A673 (cell line): ENCODE data around the gene PARD3. TPM values are rescaled to one million over a fixed set of nuclear protein-coding genes. Genes with fewer than 3 reads are reported as not detected.

Experiments
- BruUV-seq: library from RNA; stranded (reverse); fragments of 400-500 nt; replicated peaks from 2 replicates; lab custom pipeline; 2021; lab: Mats Ljungman, UMichigan
- CTCF ChIA-PET: fragments of 300-600 bp; sonication (Branson Sonifier 250); formaldehyde crosslinking; loops from one replicate; lab custom pipeline; 2022; ENCODE audit warnings: antibody characterized with exemption; lab: Charles Lee
- POLR2A ChIA-PET: fragments of 300-600 bp; sonication (Branson Sonifier 250); formaldehyde crosslinking; loops from one replicate; lab custom pipeline; 2022; ENCODE audit warnings: antibody characterized with exemption; ENCODE audit not compliant: low non-redundant PET; lab: Charles Lee
- DNase-seq: peaks from one replicate; pipeline ENCODE4 v3.0.0-alpha.2; 2015; ENCODE audit warnings: low spot score
- H3K27ac ChIP-seq: fragments of 200-600 bp; sonication (generic); 2 replicates; pipeline ENCODE4 v1.5.1; 2016; ENCODE audit warnings: mixed run types, low read depth, mild to moderate bottlenecking, mixed read lengths, antibody characterized with exemption, low read length; ENCODE audit not compliant: poor library complexity, severe bottlenecking
- H3K27me3 ChIP-seq: fragments of 200-600 bp; sonication (generic); replicated peaks from 2 replicates; pipeline ENCODE4 v1.6.1; 2017; ENCODE audit warnings: mixed run types, low read depth, mild to moderate bottlenecking, mixed read lengths, antibody characterized with exemption, low read length; ENCODE audit not compliant: insufficient read depth, poor library complexity
- H3K36me3 ChIP-seq: fragments of 200-600 bp; sonication (generic); 2 replicates; pipeline ENCODE4 v1.6.1; 2016; ENCODE audit warnings: mixed run types, mild to moderate bottlenecking, mixed read lengths, antibody characterized with exemption, low read length; ENCODE audit not compliant: insufficient read depth, poor library complexity, severe bottlenecking
- H3K4me1 ChIP-seq: fragments of 200-600 bp; sonication (generic); 2 replicates; pipeline ENCODE4 v1.6.1; 2017; ENCODE audit warnings: mixed run types, mild to moderate bottlenecking, mixed read lengths, antibody characterized with exemption, low read length; ENCODE audit not compliant: insufficient read depth, poor library complexity, severe bottlenecking
- H3K4me3 ChIP-seq: fragments of 200-600 bp; sonication (generic); 2 replicates; pipeline ENCODE4 v1.5.1; 2016; ENCODE audit warnings: low read depth, mixed run types, mild to moderate bottlenecking, mixed read lengths, low read length; ENCODE audit not compliant: poor library complexity, severe bottlenecking
- H3K9me3 ChIP-seq: fragments of 200-600 bp; sonication (generic); 2 replicates; pipeline ENCODE4 v1.6.1; 2016; ENCODE audit warnings: mixed run types, low read depth, mild to moderate bottlenecking, mixed read lengths, antibody characterized with exemption, low read length; ENCODE audit not compliant: poor library complexity, severe bottlenecking
- EZH2 ChIP-seq: fragments of 200-600 bp; sonication (generic); IDR thresholded peaks from 2 replicates; pipeline ENCODE4 v1.6.1; 2017; ENCODE audit warnings: borderline replicate concordance, low read depth, mild to moderate bottlenecking, mixed read lengths, antibody characterized with exemption, low read length; ENCODE audit not compliant: poor library complexity, severe bottlenecking
- intact Hi-C: fragments of 100-400 bp; cut with micrococcal nuclease; formaldehyde crosslinking; loops from one replicate; pipeline ENCODE4 v1.10.0; 2022; ENCODE audit not compliant: unreplicated experiment
- total RNA-seq: library from RNA; stranded (reverse); gene quantifications from 2 replicates; pipeline ENCODE4 v1.2.3, GENCODE V29; 2021
- TF ChIP-seq, protein P1 (sequence below): fragments of 300-800, 200-600 bp; sonication (generic); conservative IDR thresholded peaks from 2 replicates; pipeline ENCODE4 v1.5.1; 2017; ENCODE audit warnings: low read depth, mild to moderate bottlenecking, antibody characterized with exemption, low read length, moderate library complexity, mixed read lengths

PARD3 gene
- total RNA-seq, 1 experiment from 2014 or later, result 28.0 TPM

DNA sequence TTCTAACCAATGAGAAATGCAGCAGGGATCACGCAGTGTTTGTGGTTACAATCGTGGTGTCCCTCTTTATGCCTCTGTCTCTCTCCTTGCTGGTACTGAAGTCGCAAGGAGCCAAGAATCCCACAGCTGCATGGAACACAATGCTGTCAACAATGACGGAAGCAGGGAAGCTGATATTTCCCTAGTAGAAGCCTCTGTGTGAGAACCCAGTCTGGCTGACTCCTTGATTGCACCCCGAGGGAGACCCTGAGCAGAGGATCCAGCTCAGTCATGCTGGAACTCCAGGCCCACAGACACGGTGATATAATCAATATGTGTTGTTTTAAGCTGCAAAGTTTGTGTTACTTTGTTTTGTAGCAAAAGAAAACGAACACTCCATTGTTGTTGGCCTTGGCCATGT, 677.9 kb downstream of the PARD3 start:
- H3K9me3 ChIP-seq, result no peaks in the 10 kb centered on the region
- DNase-seq, result no peak
- peaks cover 15% of the 10 kb centered on the region for H3K4me1 ChIP-seq
- no peak overlapping the region for H3K4me3 ChIP-seq
- intact Hi-C loops, result no loop called here
- ChIA-PET CTCF (no interaction called here), POLR2A (no interaction called here)
- H3K27ac ChIP-seq, result no peak overlapping the region
- BruUV-seq, result no TSS peak
- TF ChIP-seq, protein P1, sequence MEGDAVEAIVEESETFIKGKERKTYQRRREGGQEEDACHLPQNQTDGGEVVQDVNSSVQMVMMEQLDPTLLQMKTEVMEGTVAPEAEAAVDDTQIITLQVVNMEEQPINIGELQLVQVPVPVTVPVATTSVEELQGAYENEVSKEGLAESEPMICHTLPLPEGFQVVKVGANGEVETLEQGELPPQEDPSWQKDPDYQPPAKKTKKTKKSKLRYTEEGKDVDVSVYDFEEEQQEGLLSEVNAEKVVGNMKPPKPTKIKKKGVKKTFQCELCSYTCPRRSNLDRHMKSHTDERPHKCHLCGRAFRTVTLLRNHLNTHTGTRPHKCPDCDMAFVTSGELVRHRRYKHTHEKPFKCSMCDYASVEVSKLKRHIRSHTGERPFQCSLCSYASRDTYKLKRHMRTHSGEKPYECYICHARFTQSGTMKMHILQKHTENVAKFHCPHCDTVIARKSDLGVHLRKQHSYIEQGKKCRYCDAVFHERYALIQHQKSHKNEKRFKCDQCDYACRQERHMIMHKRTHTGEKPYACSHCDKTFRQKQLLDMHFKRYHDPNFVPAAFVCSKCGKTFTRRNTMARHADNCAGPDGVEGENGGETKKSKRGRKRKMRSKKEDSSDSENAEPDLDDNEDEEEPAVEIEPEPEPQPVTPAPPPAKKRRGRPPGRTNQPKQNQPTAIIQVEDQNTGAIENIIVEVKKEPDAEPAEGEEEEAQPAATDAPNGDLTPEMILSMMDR, result no peak
- no peak for TF ChIP-seq EZH2
- no peaks in the 10 kb centered on the region for H3K36me3 ChIP-seq
- no peaks in the 10 kb centered on the region for H3K27me3 ChIP-seq

DNA sequence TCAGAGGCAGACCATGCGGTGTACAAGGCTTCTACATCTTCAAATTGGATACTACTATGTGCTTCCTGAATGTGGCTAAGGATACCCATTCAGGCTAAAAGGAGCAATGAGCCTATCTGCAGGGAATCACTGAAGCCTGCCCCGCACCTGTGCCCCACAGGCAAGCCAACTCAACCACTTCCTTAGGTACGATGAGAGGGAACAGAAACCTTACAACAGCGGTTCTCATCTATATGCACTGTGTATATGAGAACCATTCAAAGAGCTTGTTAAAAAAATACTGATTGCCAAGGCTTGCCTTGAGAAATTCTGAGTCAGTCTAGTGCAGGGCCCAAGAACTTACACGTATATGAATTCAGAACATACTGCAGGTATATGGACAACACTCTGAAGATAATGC, 679.6 kb downstream of the PARD3 start:
- no peaks in the 10 kb centered on the region for H3K9me3 ChIP-seq
- BruUV-seq, result no TSS peak
- no peaks in the 10 kb centered on the region for H3K36me3 ChIP-seq
- peaks cover 15% of the 10 kb centered on the region for H3K4me1 ChIP-seq
- H3K4me3 ChIP-seq, result no peak overlapping the region
- no peak overlapping the region for H3K27ac ChIP-seq
- no peak for DNase-seq
- intact Hi-C loops, result no loop called here
- ChIA-PET CTCF (no interaction called here), POLR2A (no interaction called here)
- TF ChIP-seq, protein P1, result no peak
- no peak for TF ChIP-seq EZH2
- H3K27me3 ChIP-seq, result no peaks in the 10 kb centered on the region

DNA sequence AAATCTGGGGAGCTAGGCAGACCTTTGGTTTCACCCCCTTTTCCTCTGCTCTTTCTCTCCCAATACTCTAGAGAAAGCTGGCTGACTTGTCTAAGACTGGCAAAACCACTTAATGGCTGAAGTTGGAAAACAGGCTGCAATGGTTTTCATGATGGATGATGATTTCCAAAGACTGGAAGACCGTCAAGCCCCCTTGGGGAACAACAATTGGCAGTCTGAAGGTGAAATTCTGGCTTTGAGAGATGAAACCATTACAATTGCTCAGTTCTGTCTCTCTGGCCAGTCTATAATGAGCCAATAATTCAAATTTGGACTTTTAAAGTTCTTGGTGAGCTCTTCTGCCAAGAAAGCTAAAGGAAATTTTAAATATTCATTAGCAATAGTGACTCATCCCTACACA, 680.5 kb downstream of the PARD3 start:
- no peaks in the 10 kb centered on the region for H3K9me3 ChIP-seq
- H3K27ac ChIP-seq, result no peak overlapping the region
- H3K4me3 ChIP-seq, result no peak overlapping the region
- POLR2A ChIA-PET, result no interaction called here
- no peak for DNase-seq
- H3K4me1 ChIP-seq, result peaks cover 15% of the 10 kb centered on the region
- no peaks in the 10 kb centered on the region for H3K36me3 ChIP-seq
- CTCF ChIA-PET, result no interaction called here
- no peak for TF ChIP-seq EZH2
- TF ChIP-seq, protein P1, result no peak
- no peaks in the 10 kb centered on the region for H3K27me3 ChIP-seq
- BruUV-seq, result no TSS peak
- intact Hi-C loops, result no loop called here
